ENCODE data around the gene APOE.
A peak's percentile ranks its signal among the peaks of the same experiment; 100 is the strongest.
"Not testable (repeated sequence)": the region's sequence is repeated elsewhere in the genome, so short reads cannot be mapped to it uniquely, and the experiment has no call there.

Gene APOE

DNA sequence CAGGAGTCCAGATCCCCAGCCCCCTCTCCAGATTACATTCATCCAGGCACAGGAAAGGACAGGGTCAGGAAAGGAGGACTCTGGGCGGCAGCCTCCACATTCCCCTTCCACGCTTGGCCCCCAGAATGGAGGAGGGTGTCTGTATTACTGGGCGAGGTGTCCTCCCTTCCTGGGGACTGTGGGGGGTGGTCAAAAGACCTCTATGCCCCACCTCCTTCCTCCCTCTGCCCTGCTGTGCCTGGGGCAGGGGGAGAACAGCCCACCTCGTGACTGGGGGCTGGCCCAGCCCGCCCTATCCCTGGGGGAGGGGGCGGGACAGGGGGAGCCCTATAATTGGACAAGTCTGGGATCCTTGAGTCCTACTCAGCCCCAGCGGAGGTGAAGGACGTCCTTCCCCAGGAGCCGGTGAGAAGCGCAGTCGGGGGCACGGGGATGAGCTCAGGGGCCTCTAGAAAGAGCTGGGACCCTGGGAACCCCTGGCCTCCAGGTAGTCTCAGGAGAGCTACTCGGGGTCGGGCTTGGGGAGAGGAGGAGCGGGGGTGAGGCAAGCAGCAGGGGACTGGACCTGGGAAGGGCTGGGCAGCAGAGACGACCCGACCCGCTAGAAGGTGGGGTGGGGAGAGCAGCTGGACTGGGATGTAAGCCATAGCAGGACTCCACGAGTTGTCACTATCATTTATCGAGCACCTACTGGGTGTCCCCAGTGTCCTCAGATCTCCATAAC lies at the start of gene APOE:
Gene APOE, plus strand, starts transcription at position 360 of the 724 bp plus-strand sequence. CDS start 829 bp downstream, outside the sequence.
- DNase-seq, result peak in 2 of 3 experiments; percentile 10 to 25

DNA sequence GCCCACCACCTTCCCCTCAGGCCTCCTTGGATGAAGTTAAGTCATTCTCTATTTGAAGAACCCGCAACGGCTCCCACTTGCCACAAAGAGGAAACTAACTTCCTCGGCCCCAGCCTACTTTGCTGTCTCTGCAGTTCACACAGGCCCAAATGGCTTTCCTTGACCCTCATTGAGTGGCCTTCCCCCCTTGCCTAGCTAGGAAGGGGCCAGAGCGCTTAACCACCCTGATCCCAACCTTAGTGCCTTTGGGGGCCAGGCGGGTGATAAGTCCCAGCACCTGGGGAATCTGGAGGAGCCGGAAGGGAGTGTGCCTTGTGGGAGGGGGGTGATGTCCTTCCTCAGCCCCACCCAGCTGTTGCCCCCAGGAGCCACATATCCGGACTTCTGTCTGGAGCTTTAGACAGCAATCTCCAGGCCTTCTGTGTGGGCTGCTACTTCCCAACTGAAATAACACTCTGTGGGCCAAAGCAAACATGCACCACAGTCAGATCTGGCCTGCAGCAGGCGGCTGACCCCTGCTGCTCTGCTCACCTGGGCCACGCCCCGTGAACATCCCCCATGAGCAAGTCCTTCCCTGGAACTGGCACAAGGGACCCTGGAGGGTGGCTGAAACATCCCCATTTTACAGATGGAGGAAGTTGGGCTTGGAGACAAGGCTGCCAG lies 49.0 kb upstream of the APOE start:
- peak in 1 of 3 experiments; percentile 32 for DNase-seq

DNA sequence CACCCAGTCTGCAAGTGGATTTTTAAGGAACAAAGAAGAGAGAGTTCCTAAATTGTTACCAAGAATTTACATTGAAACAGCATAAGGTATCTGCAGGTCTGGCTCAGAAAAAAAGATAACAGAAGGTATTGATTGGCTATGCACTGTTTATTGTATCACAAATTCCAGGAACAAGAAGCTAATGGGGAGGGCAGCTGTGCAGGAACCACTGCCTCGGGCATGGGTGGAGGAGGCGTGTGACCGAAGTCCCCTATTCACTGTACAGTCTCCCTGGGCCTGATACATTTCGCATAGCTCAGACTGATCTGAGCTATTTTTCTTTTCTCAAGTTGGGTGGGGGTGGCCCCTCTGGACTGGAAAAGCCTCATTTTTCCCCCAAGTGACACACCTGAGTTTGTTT lies 47.8 kb upstream of the APOE start:
- DNase-seq, result peak in 1 of 3 experiments; percentile 5

DNA sequence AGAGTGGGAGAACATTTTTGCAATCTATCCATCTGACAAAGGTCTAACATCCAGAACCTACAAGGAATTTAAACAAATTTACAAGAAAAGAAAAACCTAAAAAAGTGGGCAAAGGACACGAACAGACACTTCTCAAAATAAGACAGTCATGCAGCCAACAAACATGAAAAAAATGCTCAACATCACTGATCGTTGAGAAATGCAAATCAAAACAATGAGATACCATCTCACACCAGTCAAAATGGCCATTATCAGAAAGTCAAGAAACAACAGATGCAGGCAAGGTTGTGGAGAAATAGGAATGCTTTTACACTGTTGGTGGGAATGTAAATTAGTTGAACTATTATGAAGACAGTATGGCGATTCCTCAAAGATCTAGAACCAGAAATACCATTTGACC lies 44.0 kb upstream of the APOE start:
- DNase-seq, result not testable (repeated sequence)

DNA sequence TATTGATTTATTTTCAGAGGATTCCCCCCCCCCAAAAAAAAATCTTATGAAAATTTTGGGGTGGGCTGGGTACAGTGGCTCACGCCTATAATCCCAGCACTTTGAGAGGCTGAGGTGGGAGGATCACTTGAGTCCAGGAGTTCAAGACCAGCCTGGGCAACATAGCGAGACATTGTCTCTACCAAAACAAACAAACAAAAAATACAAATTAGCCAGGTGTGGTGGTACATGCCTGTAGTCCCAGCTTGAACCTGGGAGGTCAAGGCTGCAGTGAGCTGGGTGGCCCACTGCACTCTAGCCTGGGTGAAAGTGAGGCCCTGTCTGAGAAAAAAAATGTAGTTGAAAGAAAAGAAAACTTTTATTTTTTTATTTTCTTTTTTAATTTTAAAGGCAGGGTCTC lies 41.6 kb upstream of the APOE start:
- no peak for DNase-seq

DNA sequence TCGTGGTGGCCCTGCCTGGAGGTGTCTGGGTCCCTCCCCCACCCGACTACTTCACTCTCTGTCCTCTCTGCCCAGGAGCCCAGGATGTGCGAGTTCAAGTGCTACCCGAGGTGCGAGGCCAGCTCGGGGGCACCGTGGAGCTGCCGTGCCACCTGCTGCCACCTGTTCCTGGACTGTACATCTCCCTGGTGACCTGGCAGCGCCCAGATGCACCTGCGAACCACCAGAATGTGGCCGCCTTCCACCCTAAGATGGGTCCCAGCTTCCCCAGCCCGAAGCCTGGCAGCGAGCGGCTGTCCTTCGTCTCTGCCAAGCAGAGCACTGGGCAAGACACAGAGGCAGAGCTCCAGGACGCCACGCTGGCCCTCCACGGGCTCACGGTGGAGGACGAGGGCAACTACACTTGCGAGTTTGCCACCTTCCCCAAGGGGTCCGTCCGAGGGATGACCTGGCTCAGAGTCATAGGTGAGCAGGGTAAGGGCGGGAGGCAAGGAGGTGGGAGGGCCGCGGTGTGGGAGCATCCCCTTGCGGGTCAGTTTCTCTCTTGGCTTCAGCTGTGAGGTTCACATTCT lies 40.3 kb upstream of the APOE start:
- no peak for DNase-seq

DNA sequence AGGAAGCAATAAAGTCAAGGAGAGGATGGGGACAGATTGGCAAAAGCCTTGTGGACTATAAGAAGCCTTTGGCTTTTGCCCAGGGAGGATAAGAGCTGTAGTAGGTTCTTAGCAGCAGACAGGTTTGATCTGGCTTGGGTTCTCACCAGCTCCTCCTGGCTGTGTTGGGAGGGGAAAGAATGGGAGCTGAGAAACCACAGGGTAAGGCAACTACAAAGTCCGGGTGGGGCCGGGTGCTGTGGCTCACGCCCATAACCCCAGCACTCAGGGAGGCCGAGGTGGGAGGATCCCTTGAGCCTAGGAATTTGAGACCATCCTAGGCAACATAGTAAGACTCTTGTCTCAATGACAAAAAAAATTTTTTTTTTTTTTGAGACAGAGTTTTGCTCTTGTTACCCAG lies 38.9 kb upstream of the APOE start:
- no peak for DNase-seq

DNA sequence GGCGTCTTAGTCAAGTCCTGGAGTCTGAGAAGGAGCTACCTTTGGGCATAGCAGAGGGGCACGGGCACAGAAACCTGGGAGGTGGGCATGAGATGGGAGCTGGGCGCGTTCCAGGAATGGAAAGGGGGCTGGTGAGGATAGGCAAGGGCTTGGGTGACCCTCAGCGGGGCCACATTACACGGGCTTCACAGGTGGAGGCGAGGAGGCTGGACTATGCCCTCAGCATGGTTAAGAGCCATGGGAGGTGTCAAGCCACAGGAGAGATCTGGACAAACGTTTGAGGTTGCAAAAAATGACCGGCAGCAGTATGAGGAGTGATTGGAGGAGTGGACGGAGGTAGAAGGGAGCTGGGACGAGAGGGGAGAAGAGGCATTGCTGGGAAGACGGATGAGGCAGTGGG lies 38.0 kb upstream of the APOE start:
- DNase-seq, result no peak

DNA sequence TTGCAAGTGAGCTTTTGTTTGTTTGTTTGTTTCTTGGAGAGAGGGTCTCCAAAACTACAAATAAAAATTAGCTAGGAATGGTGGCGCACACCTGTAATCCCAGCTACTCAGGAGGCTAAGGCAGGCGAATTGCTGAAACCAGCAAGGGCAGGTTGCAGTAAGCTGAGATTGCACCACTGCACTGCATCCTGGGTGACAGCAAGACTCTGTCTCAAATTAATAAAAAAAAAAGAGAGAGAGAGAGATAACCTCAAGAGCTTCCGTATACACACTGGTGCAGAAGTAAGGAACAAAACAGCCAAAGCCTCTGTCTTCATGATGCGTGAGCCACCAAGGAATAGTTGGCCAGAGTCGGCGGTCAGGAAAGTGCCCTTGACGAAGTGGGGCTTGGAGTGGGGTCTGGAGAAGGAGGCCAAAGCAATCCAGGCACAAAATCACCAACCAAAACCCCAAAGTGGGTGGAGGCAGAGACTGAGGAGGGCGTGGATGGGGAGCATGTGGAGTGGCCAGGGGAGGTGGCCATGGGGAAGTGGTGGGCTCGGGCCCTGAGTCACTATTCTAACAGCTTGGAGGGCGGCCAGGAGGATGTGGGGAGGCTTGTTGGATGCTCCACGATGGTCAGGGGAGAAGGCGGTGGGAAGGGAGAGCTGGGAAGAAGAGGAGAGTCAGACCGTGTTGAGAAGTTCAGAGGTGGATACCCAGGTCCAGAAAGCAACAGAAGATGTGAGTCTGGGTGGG lies 35.7 kb upstream of the APOE start:
- no peak for DNase-seq

DNA sequence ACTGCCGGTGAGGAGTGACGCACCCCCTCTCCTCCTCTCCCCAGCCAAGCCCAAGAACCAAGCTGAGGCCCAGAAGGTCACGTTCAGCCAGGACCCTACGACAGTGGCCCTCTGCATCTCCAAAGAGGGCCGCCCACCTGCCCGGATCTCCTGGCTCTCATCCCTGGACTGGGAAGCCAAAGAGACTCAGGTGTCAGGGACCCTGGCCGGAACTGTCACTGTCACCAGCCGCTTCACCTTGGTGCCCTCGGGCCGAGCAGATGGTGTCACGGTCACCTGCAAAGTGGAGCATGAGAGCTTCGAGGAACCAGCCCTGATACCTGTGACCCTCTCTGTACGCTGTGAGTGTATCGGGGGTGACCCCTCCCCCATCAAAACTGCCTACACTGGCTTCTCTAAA lies 33.8 kb upstream of the APOE start:
- DNase-seq, result no peak

DNA sequence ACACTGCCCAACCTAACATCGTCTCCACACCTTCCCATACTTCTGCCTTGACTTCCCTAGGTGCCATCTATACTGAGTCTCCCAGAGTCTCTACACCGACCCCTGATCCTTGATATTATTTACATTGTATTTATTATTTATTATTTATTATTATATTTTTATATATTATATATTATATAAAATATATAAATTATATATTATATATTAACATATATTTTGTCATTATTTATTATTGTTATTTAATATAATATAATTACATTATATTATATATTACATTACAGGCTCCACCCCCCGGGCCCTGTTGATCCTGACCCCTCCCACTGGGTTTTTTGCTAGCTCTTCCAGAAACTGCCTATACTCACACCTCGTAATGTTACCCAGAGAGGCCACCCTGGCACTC lies 32.9 kb upstream of the APOE start:
- no peak for DNase-seq

DNA sequence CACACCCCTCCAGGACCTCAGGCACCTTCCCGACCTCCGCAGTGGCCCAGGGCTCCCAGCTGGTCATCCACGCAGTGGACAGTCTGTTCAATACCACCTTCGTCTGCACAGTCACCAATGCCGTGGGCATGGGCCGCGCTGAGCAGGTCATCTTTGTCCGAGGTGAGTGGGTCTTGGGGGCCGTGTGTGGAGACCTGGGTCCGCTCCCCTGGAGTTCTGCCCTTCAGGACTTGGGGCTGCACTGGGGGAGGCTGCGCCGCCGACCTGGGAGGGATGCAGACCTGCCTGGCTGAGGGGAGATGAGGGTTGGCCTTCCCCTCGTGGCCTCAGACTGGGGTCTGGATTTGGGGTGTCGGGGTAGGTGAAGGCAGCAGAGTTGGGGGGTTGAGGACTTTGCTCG lies 31.3 kb upstream of the APOE start:
- no peak for DNase-seq

DNA sequence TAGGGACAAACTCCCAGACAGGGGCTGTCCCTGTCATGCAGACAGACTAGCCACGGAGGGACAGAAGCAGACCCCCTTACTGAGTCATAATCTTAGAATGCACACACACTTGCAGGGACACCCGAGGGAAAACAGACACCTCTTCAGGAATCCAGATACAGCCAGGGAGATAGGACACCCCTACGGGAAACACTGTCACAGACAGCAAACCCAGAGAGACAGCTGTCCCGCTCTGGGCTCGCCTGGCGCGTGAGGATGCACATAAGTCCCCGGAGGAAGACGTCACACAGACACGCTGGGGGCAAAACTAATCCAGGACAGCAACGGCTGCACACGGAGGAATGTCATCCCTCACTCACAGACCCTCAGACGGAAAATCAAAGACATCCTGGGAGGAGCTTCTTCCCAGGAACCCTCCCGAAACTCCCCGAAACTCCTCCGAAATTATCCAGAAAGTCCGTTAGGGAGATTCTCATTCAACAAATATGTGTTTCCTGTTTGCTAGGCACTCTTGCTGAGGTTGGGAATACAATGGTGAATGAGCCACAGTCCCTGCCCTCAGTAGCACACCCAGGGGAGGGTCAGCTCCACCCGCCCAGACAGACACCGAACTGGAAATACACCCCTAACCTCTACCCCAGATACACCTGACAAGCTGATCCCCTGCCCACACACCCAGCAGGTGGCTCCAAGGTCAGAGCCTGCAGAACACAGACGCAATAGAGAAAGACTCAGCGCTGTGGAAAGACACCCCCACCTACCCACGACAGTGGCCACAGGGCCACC lies 29.7 kb upstream of the APOE start:
- no peak for DNase-seq

DNA sequence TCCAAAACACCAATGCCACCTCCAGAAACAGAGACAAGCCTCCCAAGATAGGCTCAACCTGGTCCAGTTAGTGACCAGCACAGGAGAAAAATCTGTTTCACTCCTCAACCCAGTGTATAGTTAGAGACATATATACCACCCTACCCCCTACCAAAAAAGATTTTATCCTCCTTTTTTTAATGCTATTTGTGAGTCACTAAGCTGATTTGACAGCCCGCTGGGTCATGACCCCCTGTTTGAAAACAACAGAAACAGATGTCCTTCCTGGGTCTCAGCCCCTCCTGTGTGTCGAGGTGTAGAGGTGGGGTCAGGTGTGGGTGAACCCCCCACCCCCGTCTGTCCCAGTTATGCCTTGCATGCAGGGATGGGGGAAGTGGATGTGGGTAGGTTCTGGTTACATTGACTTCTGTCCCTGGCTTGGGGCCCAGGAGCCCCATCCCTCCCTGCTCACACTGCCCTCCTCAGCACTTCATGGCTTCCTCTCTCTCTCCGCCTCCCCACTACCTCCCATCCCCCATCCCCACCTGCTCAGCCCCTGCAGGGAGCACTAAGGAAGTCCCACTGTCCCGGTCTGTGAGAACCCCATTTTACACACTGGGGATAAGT lies 28.6 kb upstream of the APOE start:
- DNase-seq, result peak in 1 of 3 experiments; percentile 3

DNA sequence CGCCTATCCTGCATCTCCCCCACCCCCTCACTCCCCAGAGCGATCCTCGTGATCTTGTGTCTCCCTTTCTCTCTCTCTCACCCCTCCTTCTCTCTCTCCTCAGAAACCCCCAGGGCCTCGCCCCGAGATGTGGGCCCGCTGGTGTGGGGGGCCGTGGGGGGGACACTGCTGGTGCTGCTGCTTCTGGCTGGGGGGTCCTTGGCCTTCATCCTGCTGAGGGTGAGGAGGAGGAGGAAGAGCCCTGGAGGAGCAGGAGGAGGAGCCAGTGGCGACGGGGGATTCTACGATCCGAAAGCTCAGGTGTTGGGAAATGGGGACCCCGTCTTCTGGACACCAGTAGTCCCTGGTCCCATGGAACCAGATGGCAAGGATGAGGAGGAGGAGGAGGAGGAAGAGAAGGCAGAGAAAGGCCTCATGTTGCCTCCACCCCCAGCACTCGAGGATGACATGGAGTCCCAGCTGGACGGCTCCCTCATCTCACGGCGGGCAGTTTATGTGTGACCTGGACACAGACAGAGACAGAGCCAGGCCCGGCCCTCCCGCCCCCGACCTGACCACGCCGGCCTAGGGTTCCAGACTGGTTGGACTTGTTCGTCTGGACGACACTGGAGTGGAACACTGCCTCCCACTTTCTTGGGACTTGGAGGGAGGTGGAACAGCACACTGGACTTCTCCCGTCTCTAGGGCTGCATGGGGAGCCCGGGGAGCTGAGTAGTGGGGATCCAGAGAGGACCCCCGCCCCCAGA lies 27.3 kb upstream of the APOE start:
- DNase-seq, result no peak

DNA sequence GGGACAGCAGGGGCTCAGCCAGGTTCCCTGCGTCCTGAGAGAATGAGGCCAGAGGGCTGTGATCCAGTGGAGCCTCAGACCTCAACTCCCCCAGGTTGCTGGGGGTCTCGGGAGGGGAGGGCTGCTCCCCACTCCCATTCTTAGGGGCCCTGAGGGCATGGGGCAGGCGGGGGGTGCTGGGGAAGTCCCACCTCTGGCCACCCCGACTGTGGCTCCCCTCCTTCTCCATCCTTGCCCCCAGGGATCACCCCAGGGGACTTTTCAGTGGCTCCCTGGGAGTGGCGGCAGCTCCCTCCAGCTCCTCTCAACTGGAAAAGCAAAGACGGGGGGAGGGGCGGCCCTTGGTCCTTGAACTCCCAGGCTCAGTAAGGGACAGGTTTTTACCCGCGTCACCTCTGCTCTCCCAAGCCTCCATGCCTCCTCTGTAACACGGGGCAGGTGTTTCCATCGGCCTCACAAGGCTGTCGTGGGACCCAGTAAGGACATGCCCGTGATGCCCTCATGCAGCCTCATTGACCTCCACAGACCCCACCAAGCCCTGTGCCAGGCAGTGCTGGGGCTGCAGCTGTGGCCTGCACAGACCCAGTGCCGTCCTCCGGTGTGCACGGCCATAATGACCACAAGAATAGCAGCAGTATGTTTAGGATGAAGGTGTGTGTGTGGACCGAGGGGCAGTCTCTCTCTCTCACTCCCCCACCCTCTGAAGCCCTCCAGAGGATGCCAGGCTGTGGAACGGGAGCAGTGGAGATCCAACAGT lies 26.1 kb upstream of the APOE start:
- DNase-seq, result no peak

DNA sequence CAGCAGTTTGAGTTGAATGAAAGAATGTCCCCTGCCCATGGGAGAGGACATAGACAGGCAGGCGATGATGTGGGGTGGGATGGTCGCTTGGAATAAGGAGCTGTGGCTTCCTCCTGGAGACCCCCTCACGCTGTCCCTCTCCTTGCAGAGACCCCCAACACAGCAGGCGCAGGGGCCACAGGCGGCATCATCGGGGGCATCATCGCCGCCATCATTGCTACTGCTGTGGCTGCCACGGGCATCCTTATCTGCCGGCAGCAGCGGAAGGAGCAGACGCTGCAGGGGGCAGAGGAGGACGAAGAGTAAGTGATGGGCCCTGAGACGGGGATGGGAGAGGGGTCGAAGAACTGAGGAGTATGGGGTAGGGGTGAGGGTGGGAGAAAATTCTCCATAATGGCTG lies 23.5 kb upstream of the APOE start:
- DNase-seq, result no peak

DNA sequence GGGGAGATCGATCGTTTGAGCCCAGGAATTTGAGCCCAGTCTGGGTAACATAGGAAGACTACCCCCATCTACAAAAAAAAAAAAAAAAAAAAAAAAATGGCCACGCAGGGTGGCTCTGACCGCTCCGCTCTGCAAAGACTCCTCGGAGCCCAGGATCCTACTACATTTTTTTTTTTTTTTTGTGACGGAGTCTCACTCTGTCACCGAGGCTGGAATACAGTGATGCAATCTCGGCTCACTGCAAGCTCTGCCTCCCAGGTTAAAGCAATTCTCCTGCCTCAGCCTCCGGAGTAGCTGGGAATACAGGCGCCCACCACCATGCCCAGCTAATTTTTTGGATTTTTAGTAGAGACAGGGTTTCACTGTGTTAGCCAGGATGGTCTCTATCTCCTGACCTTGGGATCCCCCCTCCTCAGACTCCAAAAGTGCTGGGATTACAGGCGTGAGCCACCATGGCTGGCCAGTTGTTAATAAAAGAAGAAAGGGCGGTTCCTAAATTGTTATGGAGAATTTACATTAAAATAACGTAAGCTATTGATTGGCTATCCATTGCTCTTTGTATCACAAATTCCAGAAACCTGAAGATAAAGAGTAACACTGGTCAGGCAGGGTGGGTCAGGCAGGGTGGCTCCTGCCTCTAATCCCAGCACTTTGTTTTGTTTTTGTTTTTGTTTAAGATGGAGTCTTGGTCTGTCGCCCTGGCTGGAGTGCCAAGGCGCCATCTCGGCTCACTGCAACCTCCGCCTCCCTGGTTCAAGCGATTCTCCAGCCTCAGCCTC lies 22.8 kb upstream of the APOE start:
- DNase-seq, result not testable (repeated sequence)

DNA sequence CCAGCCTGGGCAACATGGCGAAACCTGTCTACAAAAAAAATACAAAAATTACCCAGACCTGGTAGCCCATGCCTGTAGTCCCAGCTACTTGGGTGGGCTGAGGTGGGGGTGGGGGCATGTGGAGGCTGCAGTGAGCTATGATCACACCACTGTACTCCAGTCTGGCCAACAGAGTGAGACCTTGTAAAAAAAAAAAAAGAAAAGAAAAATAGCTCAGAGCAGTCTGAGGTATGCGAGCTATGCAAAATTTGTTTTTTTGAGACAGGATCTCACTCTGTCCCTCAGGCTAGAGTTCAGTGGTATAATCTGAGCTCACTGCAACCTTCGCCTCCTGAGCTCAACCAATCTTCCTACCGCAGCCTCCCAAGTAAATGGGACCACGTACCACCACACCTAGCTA lies 21.7 kb upstream of the APOE start:
- DNase-seq, result no peak

DNA sequence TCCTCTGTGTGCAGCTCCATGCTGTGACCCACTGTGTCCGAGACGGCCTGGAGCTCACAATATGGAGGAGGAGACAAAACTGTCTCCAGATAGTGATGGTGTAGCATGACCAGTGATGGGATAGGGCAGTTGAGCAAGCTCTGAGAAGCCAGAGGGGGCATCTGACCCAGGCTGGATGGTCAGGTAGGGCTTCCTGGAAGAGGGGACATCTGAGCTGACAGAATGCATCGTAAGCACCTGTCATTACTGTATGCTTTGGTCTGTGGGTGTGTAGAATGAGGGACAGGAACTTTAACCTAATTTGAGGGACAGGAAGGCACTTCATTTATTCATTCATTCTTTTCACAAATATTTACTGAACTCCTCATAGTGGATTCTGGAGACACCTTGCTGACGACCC lies 21.0 kb upstream of the APOE start:
- DNase-seq, result no peak
